Measurements from ENCODE around the gene HECTD1. TPM values are rescaled to one million over a fixed set of nuclear protein-coding genes. Genes with fewer than 3 reads are reported as not detected.

Gene HECTD1
- total RNA-seq, 1 donor from 2014 or later = 137 TPM

DNA sequence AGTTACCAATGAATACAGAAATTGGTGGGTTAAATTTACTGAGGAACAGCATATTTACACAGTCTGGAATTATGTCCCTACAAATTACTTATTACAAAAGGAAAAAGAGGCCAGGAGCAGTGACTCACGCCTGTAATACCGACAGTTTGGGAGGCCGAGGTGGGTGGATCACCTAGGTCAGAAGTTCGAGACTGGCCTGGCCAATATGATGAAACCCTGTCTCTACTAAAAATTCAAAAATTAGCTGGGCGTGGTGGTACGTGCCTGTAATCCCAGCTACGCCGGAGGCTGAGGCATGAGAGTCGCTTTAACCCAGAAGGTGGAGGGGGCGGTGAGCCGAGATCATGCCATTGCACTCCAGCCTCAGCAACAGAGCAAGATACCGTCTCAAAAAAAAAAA is 52.6 kb downstream of the HECTD1 start:
- no peak for DNase-seq
- H3K9me3 ChIP-seq (replicated peaks) = no peaks in the 10 kb centered on the region
- TF ChIP-seq, protein P1, sequence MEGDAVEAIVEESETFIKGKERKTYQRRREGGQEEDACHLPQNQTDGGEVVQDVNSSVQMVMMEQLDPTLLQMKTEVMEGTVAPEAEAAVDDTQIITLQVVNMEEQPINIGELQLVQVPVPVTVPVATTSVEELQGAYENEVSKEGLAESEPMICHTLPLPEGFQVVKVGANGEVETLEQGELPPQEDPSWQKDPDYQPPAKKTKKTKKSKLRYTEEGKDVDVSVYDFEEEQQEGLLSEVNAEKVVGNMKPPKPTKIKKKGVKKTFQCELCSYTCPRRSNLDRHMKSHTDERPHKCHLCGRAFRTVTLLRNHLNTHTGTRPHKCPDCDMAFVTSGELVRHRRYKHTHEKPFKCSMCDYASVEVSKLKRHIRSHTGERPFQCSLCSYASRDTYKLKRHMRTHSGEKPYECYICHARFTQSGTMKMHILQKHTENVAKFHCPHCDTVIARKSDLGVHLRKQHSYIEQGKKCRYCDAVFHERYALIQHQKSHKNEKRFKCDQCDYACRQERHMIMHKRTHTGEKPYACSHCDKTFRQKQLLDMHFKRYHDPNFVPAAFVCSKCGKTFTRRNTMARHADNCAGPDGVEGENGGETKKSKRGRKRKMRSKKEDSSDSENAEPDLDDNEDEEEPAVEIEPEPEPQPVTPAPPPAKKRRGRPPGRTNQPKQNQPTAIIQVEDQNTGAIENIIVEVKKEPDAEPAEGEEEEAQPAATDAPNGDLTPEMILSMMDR (IDR thresholded peaks at IDR 0.05; ENCODE audit: borderline replicate concordance) = no peak
- intact Hi-C loops (cut with micrococcal nuclease) = no loop called here
- no peaks in the 10 kb centered on the region for H3K4me1 ChIP-seq
- no peaks in the 10 kb centered on the region for H3K27me3 ChIP-seq (ENCODE audit: low read depth)
- peaks cover 93% of the 10 kb centered on the region for H3K36me3 ChIP-seq
- no peak overlapping the region for H3K27ac ChIP-seq (replicated peaks)
- H3K4me3 ChIP-seq = no peak overlapping the region

DNA sequence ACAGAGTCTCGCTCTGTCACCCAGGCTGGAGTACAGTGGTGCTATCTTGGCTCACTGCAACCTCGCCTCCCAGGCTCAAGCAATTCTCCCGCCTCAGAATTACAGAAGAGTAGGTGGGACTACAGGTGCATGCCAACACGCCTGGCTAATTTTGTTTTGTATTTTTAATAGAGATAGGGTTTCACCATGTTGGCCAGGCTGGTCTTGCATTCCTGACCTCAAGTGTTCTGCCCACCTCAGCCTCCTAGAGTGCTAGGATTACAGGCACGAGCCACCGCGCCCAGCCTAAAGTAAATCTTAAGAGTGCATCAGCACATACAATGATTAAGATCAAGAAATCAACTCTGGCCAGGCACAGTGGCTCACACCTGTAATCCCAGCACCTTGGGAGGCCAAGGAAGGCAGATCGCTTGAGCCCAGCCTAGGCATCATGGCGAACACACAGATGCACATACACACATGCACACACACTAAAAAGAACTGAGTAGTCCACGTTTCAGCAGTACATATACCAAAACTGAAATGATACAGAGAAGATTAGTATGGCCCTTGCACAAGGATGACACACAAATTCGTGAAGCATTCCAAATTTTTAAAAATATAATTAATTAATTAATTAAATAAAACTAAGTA is 65.0 kb downstream of the HECTD1 start:
- Histone ChIP-seq H3K36me3 (peaks cover 99% of the 10 kb centered on the region), H3K27me3 (ENCODE audit: low read depth) (no peaks in the 10 kb centered on the region), H3K4me1 (no peaks in the 10 kb centered on the region), H3K4me3 (no peak overlapping the region), H3K9me3 (replicated peaks) (no peaks in the 10 kb centered on the region), H3K27ac (replicated peaks) (no peak overlapping the region)
- DNase-seq = no peak
- TF ChIP-seq, protein P1 (IDR thresholded peaks at IDR 0.05; ENCODE audit: borderline replicate concordance) = no peak
- intact Hi-C loops (cut with micrococcal nuclease) = no loop called here

DNA sequence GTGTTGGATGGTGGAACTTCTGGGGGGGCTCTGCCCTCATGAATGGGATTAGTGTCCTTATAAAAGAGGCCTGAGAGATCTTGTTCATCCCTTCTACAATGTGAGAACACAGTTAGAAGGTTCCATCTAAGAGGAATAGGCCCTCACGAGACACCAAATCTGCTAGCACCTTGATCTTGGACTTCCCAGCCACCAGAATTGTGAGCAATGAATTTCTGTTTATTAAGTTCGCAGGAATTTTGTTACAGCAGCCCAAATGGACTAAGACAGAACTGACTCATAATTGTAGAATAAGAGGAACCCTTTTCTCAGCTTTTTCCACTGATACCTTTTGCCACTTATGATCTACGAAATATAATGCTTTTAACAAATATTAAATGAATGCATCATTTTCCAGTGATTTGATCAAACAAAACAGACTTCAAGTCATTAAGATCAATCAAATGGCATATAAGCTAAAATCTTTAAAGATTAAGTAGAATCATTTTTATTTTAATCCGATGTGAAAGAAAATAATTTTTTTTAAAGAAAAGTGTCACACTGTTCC is 68.2 kb downstream of the HECTD1 start:
- no peaks in the 10 kb centered on the region for H3K27me3 ChIP-seq (ENCODE audit: low read depth)
- no peaks in the 10 kb centered on the region for H3K9me3 ChIP-seq (replicated peaks)
- DNase-seq = no peak
- intact Hi-C loops (cut with micrococcal nuclease) = no loop called here
- TF ChIP-seq, protein P1 (IDR thresholded peaks at IDR 0.05; ENCODE audit: borderline replicate concordance) = no peak
- H3K27ac ChIP-seq (replicated peaks) = no peak overlapping the region
- no peaks in the 10 kb centered on the region for H3K4me1 ChIP-seq
- no peak overlapping the region for H3K4me3 ChIP-seq
- peaks cover 99% of the 10 kb centered on the region for H3K36me3 ChIP-seq

DNA sequence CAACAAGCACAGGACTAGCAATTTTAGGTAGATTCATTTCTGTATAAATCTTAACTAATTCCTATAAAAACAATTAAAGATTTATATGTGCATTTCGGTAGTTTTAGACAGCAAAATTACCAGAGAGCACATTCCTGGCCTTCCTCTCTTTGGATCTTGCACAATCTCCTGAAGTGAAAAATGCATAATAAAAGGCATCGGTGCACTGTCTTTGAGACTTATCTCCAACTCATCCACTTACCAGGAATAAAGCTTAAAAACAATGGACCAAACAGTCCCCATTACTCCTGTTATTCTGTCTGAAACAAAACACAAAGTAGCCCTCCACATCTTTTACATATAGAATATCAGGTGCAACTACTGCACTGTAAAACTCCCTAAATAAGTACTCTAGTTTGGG is 69.3 kb downstream of the HECTD1 start:
- H3K4me3 ChIP-seq = no peak overlapping the region
- TF ChIP-seq, protein P1 (IDR thresholded peaks at IDR 0.05; ENCODE audit: borderline replicate concordance) = no peak
- H3K36me3 ChIP-seq = peaks cover 98% of the 10 kb centered on the region
- H3K4me1 ChIP-seq = no peaks in the 10 kb centered on the region
- H3K27me3 ChIP-seq (ENCODE audit: low read depth) = no peaks in the 10 kb centered on the region
- DNase-seq = no peak
- H3K9me3 ChIP-seq (replicated peaks) = no peaks in the 10 kb centered on the region
- intact Hi-C loops (cut with micrococcal nuclease) = no loop called here
- H3K27ac ChIP-seq (replicated peaks) = no peak overlapping the region

DNA sequence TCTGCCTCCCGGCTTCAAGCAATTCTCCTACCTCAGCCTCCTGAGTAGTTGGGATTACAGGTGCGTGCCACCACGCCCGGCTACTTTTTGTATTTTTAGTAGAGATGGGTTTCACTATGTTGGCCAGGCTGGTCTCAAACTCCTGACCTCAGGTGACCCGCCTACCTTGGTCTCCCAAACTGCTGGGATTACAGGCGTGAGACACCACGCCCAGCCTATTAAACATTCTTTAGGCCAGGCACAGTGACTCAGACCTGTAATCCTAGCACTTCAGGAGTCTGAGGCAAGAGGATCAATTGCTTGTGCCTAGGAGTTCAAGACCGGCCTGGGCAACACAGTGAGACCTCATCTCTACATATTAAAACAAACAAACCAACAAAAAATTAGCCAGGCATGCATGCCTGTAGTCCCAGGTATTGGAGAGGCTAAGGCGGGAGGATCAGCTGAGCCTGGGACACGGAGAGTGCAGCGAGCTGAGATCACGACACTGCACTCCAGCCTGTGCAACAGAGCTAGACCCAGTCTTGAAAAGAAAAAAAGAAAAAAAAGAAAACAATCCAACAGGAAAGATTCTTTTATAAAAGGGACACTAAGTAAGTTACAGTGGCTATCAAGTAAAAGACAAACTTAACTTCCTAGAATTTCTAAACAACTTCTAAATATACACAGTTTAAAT is 70.2 kb downstream of the HECTD1 start:
- no peaks in the 10 kb centered on the region for H3K27me3 ChIP-seq (ENCODE audit: low read depth)
- no peak overlapping the region for H3K4me3 ChIP-seq
- no peaks in the 10 kb centered on the region for H3K9me3 ChIP-seq (replicated peaks)
- intact Hi-C loops (cut with micrococcal nuclease) = no loop called here
- no peak for DNase-seq
- H3K4me1 ChIP-seq = no peaks in the 10 kb centered on the region
- TF ChIP-seq, protein P1 (IDR thresholded peaks at IDR 0.05; ENCODE audit: borderline replicate concordance) = no peak
- peaks cover 98% of the 10 kb centered on the region for H3K36me3 ChIP-seq
- H3K27ac ChIP-seq (replicated peaks) = no peak overlapping the region
